GM18505 (cell line): Measurements from ENCODE around the gene JPH3.

Experiments
- ATAC-seq: cut with Tn5 transposase; IDR thresholded peaks from one replicate; pipeline ENCODE4 v1.9.1; 2021; ENCODE audit not compliant: unreplicated experiment
- POLR2A ChIP-seq: IDR thresholded peaks from 4 replicates; pipeline ENCODE4 v1.6.1; 2011; ENCODE audit warnings: borderline replicate concordance; ENCODE audit not compliant: insufficient read depth, insufficient read length; ENCODE audit errors: extremely low read depth

JPH3 gene

DNA sequence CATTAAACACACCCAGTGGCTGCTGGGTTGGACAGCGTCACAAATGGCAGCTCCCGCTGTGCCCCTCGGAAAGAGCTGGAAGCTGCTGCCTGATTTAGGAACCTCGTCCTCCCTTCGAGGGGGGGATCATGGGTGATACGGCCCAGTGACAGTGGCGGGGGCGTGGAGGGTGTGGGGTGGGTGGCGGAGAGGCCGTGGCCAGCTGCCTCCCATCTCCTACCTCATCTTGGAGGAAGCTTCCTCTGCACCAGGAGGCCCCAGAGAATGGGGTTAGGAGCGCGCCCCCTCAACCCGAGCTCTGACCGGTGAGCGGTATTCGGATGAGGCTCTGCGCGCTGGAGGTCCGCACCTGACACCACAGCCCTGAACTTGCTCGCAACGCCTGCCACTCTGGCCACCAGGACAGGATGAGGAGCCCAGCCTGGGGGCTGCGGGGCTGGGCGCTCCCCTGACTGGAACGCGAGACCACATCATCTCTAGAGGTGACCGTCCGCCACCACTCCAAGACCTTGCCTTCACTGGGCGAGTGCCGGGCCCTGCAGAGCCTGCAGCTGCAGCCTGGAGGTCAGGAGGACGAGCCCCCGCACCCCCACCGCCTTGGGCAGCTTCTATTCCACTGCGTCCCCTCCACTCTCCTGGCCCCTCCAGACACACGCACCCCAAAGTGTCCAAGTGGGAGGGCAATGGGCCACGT lies 82.5 kb downstream of the JPH3 start:
- no peak for TF ChIP-seq POLR2A
- no peak for ATAC-seq

DNA sequence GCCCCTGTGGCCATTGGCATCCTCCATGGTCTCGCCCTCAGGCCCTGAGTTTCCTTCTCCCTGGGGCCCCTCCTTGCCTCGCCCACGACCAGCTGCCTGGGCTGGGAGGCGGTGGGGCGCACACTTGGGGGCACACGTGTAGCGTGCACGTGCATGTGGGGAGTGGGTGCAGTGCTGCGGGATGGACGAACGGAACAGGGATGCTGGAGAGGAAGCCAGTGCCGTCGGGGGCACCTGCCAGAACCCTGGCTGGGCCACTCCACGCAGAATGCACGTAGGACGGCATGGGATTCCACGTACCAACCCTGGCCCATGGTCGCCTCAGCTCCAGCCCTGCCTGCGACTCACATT lies 83.1 kb downstream of the JPH3 start:
- TF ChIP-seq POLR2A = no peak
- ATAC-seq = no peak

DNA sequence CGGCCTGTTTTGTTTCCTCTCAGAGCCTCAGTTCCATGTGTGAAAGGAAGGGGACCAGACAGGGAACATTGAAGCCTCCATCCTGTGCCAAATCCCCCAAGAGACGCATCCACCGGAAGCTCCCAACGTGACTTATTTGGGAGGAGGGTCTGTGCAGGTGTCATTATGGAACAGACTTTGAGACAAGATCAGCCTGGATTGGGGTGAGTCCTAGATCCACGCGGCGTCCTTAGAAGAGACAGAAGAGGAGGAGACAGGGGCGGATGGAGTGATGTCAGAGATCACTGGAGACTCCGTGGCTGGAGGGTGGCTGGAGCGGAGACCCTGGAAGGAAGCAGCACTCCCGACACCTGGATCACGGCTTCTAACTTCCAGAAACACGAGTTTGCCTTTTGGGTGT lies 83.5 kb downstream of the JPH3 start:
- no peak for TF ChIP-seq POLR2A
- no peak for ATAC-seq

DNA sequence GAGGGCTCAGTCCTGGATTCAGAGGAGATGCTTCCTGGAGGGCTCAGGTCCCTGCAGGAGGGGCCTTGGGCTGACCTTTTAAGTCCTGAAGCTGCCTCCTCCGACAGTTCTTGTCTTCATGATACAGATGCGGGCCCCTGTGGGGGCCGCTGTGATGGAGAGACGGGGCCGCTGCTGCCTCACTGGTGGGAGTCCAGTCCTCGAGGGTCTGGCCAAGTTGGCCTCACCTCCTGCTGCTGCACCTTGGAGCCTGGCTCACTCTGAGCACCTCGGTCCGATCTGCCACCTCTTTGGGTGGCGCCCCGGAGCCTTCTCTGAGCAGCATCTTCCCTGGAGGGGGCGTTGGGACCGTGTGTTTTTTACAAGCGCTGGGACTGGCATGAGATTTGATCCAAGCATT lies 84.4 kb downstream of the JPH3 start:
- TF ChIP-seq POLR2A = no peak
- no peak for ATAC-seq

DNA sequence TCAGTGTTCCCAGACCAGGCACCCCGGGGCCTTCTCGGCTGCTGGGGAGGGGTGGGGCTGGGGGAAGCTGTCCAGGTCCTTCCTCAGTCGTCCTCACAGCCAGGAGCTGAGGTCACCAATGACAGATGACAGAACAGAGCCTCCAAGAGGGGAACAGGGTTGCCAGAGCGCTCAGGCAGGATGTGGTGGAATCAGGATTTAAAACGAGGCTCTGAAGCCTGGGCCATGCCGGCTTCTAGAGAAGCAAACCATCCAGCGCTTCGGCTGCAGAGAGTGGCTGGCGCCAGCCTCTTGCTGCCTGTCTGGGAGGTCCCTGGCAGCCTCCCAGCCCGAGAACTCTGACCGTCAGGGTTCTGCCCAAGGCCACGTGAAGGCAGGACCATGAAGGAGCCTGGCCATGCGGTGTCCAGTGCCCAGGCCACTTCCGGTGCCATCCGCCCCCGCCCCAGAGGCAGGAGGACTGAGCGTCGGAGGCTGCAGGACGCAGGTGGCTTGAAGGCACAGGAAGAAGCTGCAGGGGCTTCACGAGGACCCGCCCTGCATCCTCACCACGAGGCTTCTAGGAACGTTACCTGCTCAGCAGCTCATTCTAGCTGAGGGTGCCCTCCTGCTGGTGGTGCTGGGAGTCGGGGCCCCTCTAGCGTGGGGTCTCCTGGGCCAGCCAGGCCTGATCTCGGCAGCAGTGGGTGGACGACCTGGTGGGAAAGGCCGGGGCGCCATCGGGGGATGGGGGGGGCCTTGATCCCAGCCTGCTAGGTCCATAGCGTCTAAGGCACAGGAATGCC lies 85.0 kb downstream of the JPH3 start:
- no peak for TF ChIP-seq POLR2A
- no peak for ATAC-seq

DNA sequence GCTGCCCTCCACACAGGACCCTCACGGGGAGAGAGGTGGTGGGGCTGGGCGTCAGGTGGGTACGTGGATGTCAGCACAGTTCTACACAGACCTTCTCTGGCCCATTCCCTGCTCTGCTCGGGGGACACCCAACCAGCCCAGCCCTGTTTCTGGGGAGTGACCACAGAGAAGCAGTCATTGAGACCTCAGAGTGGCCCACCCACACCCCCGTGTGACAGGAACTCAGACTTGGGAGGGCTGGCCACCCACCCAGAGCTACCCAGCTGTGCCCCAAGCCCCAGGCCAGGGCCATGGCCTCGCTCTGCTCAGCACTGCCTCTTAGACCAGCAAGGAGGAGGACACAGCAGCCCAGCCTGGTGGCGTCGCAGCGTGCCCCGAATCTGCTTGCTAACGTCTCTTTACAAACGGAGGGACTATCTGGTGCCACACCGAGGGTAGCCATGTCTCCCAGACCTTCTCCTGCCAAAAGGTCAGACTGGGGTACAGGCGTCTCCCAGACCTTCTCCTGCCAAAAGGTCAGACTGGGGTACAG lies 85.8 kb downstream of the JPH3 start:
- no peak for ATAC-seq

DNA sequence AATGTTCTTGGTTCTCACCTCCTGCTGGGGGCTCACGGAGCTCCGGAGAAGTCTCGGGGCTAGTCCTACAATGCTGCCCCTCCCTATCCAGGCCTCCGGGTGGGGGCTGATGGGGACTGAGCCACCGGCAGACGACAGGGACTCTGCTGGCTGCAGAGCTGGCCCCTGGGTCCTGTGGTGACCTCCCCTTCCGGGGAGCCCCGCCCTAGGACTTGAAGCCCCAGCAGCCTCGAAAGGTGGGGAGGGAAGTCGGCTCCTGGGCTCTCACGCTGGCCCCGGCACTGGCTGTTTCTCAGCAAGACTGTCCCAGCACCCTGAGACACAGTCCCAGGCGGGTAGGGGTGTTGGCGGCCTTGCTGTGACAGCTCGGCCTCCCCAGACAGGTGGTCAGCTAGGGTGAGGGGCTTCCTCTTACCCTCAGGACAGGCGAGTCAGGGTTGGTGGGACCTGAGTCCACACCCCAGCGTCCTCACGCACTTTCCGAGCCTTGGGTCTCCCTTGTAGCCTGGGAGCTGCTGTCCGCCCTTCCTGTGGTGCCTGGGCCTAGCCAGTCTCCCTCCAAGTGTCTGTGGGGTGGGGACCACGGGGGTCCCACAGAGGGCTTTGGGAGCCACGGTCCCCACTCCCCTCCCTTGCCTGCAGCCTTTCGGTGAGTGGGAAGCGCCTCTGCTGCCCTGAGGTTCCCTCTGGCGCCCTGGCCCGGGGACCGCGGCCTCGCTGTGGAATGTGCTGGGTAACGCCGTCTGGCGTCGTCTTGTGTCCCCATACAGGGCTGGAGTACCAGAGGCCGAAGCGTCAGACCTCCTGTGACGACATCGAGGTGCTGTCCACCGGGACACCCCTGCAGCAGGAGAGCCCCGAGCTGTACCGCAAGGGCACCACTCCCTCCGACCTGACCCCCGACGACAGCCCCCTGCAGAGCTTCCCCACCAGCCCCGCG lies 86.8 kb downstream of the JPH3 start:
- ATAC-seq = no peak
- no peak for TF ChIP-seq POLR2A

More for the DNA sequence above, 85.8 kb downstream of the JPH3 start:
- no peak for TF ChIP-seq POLR2A

DNA sequence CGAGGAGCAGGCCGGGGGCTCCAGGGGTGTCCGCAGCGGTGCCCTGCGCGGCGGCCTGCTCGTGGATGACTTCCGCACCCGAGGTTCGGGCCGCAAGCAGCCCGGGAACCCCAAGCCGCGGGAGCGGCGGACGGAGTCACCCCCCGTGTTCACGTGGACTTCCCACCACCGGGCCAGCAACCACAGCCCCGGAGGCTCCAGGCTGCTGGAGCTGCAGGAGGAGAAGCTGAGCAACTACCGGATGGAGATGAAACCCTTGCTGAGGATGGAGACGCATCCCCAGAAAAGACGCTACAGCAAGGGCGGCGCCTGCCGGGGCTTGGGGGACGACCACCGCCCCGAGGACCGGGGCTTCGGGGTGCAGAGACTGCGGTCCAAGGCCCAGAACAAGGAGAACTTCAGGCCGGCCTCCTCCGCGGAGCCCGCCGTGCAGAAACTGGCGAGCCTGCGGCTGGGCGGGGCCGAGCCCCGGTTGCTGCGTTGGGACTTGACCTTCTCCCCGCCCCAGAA lies 87.7 kb downstream of the JPH3 start:
- TF ChIP-seq POLR2A = no peak
- no peak for ATAC-seq

DNA sequence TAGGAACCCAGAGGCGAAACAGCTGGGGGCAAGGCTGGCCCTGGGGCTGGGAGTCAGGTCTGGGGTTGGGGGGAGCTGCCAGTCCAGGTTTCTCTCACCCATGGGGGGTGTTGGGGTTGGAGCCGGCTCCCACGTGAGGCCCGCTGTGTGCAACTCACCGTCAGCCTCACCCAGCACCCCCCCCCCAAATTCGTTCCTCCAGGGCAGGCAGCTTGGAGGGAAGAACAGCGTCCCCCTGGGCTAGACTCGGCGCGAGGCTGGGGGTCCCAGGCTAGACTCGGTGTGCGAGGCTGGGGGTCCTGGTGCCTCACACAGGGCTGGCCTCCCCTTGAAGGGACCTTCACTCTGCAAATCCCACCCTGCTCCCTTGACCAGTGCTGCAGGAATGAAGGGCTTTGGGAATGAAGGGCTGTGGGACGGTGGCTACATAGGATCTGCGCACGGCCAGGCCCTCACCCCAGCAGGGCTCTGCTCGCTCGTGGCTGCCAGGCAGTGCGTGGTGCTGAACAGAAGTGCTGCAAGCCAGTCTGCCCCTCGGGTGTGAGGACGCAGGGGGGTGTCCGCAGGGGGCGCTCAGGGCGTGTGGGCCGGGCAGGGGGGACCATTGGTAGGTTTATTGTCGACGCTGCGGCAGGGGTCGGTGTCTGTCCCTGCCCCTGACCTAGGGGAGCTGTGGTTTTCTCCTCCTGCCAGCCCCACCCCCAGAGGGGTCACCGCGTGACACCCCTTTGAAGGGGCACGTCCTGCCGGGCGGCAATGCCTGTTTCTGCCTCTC lies 88.8 kb downstream of the JPH3 start:
- no peak for TF ChIP-seq POLR2A

DNA sequence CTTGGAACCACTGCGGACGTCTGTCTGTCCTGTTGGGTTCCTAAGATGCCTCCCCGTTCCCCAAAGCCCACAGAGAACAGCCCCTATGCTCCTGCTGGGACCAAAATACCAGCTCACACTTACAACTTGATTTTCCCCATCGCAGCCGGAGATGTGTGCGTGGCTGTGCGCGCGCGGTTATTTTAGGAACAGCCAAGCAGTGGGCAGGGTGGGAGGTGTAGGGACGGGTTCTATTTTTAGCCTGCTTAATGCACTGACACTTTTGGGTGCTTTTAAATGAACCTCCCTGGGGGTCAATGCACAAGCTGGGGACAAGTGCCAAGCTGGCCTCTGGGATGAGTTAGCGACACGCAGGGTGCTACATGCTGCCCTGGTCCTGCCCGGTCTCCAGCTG lies 89.4 kb downstream of the JPH3 start:
- no peak for TF ChIP-seq POLR2A
- no peak for ATAC-seq

More for the DNA sequence above, 88.8 kb downstream of the JPH3 start:
- no peak for ATAC-seq

DNA sequence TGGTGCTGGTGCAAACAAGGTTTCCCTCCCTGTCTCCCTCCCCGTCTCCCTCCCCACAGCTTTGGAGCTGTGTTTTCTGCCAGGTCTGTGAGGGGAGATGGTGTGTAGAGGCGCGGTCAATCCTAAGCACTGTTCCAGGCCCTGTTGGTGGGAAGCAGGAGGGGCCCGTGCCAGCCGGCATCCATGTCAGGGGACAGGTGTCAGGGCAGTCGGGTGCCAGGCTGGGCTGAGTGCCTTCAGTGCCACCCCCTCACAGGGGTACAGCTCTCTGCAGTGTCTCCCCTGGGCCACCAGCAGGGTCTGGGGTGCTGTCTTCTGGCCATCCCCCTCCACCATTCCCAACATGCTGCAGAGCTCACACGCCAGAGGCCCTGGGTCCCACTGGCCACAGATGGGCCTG lies 89.9 kb downstream of the JPH3 start:
- TF ChIP-seq POLR2A = no peak
- ATAC-seq = no peak

DNA sequence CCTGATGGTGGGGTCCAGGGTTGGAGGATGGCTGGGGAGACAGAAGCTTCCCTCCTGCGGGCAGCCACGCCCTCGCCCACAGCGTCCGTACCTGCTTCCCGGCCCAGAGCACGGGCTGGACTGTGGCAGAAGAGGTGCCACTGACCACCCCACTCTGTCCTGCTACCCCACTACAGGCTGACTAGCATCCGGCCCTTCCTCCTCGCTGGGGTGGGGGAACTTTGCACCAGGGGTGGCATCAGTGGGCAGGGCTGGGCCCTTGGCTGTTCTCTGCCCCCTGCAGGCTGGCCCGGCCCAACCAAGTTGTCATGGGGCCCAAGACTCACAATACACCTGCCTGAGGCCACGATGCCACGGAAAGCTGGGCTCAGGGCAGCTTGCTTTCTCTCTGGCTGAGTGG lies 90.4 kb downstream of the JPH3 start:
- no peak for ATAC-seq
- TF ChIP-seq POLR2A = no peak

DNA sequence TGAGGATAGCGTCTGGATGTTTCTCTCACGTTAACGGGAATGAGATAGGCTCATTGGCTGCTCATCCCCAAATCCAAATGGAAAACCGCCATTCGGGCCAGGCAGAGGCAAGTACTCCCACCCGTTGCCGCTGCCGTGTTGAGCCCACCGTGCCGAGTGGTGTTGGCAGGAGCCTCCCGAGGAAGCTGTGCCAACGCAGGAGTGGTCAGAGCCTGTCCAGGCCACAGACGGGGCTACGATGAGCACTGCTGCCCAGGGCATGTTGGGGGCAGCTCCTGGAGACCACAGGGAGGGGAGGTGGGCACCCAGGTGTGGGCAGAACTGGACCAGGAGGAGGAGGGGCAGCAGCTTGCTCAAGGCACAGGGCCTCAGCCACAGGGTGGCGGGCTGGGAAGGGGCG lies 91.5 kb downstream of the JPH3 start:
- ATAC-seq = no peak

More for the DNA sequence above, 91.5 kb downstream of the JPH3 start:
- TF ChIP-seq POLR2A = no peak
